Activated CD8-positive, alpha-beta memory T cell treated with anti-CD3 and anti-CD28 coated beads for 24 hours (primary cell): Measurements from ENCODE around the gene FHIT.
"Not testable (repeated sequence)": the region's sequence is repeated elsewhere in the genome, so short reads cannot be mapped to it uniquely, and the experiment has no call there.

Experiments
- DNase-seq: peaks from one replicate; pipeline ENCODE4 v3.0.0-alpha.2; 2020

The FHIT gene

GRCh38 chr3:60746695-60747416, 504.4 kb downstream of the FHIT start:
- no peak for DNase-seq

- DNase-seq, result no peak
These were observed 505.1 kb downstream of the FHIT start for GRCh38 chr3:60746043-60746638.

GRCh38 chr3:60743631-60744164, 507.6 kb downstream of the FHIT start:
- DNase-seq, result no peak

- no peak for DNase-seq
These were observed 508.6 kb downstream of the FHIT start for GRCh38 chr3:60742606-60743145.

- no peak for DNase-seq
These were observed 513.4 kb downstream of the FHIT start for GRCh38 chr3:60737633-60738399.

- DNase-seq, result no peak
These were observed 520.9 kb downstream of the FHIT start for GRCh38 chr3:60730371-60730770.

- no peak for DNase-seq
These were observed 522.2 kb downstream of the FHIT start for GRCh38 chr3:60729056-60729455.

- no peak for DNase-seq
These were observed 523.2 kb downstream of the FHIT start for GRCh38 chr3:60728006-60728405.

GRCh38 chr3:60720736-60721135, 530.5 kb downstream of the FHIT start:
- DNase-seq, result no peak

- DNase-seq, result no peak
These were observed 534.7 kb downstream of the FHIT start for GRCh38 chr3:60716573-60716972.

GRCh38 chr3:60708191-60708975, 542.9 kb downstream of the FHIT start:
- DNase-seq, result no peak

GRCh38 chr3:60707452-60708020, 543.7 kb downstream of the FHIT start:
- no peak for DNase-seq

GRCh38 chr3:60703956-60704736, 547.1 kb downstream of the FHIT start:
- no peak for DNase-seq

GRCh38 chr3:60703008-60703407, 548.2 kb downstream of the FHIT start:
- DNase-seq, result no peak

- DNase-seq, result no peak
These were observed 553.1 kb downstream of the FHIT start for GRCh38 chr3:60698117-60698516.

- DNase-seq, result no peak
These were observed 554.1 kb downstream of the FHIT start for GRCh38 chr3:60697132-60697531.

GRCh38 chr3:60696428-60697125, 554.7 kb downstream of the FHIT start:
- no peak for DNase-seq

GRCh38 chr3:60675424-60675823, 575.8 kb downstream of the FHIT start:
- no peak for DNase-seq

- no peak for DNase-seq
These were observed 576.4 kb downstream of the FHIT start for GRCh38 chr3:60674870-60675269.

- DNase-seq, result no peak
These were observed 578.1 kb downstream of the FHIT start for GRCh38 chr3:60673123-60673522.

- DNase-seq, result not testable (repeated sequence)
These were observed 578.9 kb downstream of the FHIT start for GRCh38 chr3:60672337-60672736.
